OCI-LY7 (cell line): ENCODE data around the gene FGF7. TPM values are rescaled to one million over a fixed set of nuclear protein-coding genes. Genes with fewer than 3 reads are reported as not detected.

Experiments
- BruUV-seq: library from RNA; stranded (reverse); fragments of 400-500 nt; replicated peaks from 2 replicates; lab custom pipeline; 2021; lab: Mats Ljungman, UMichigan
- CTCF ChIA-PET: fragments of 300-600 bp; sonication (Branson Sonifier 250); formaldehyde crosslinking; loops from one replicate; lab custom pipeline; 2022; ENCODE audit warnings: antibody characterized with exemption; ENCODE audit not compliant: unreplicated experiment; lab: Charles Lee
- POLR2A ChIA-PET: fragments of 300-600 bp; sonication (Branson Sonifier 250); formaldehyde crosslinking; loops from one replicate; lab custom pipeline; 2022; ENCODE audit warnings: antibody characterized with exemption; lab: Charles Lee
- DNase-seq: peaks from one replicate; pipeline ENCODE4 v3.0.0-alpha.2; 2015; ENCODE audit warnings: low spot score
- H2AFZ ChIP-seq: fragments of 200-600 bp; sonication (generic), shearing (Covaris generic); 2 replicates; pipeline ENCODE4 v1.6.1; 2014; ENCODE audit warnings: mild to moderate bottlenecking, antibody characterized with exemption, low read length, moderate library complexity
- H3K27ac ChIP-seq: fragments of 200-600 bp; sonication (generic); 2 replicates; pipeline ENCODE4 v1.5.1; 2014; ENCODE audit warnings: mixed run types, low read depth, mild to moderate bottlenecking, moderate library complexity, low read length, inconsistent platforms; ENCODE audit not compliant: poor library complexity, severe bottlenecking
- H3K36me3 ChIP-seq: fragments of 200-600 bp; sonication (generic); 2 replicates; pipeline ENCODE4 v1.6.1; 2014; ENCODE audit warnings: mild to moderate bottlenecking, antibody characterized with exemption, low read length, moderate library complexity, mixed read lengths; ENCODE audit not compliant: insufficient read depth
- H3K4me1 ChIP-seq: fragments of 200-600 bp; sonication (generic); 2 replicates; pipeline ENCODE4 v1.5.1; 2014; ENCODE audit warnings: mild to moderate bottlenecking, low read length; ENCODE audit not compliant: insufficient read depth, poor library complexity, severe bottlenecking
- H3K4me2 ChIP-seq: fragments of 200-600 bp; sonication (generic); 2 replicates; pipeline ENCODE4 v1.6.1; 2014; ENCODE audit warnings: mild to moderate bottlenecking, low read length
- H3K4me3 ChIP-seq: fragments of 200-600 bp; sonication (generic); 2 replicates; pipeline ENCODE4 v1.5.1; 2014; ENCODE audit warnings: mild to moderate bottlenecking, low read depth, low read length; ENCODE audit not compliant: poor library complexity, severe bottlenecking
- H3K79me2 ChIP-seq: fragments of 200-600 bp; sonication (generic); 2 replicates; pipeline ENCODE4 v1.6.1; 2016; ENCODE audit warnings: low read depth, mild to moderate bottlenecking, low read length, moderate library complexity, mixed read lengths; ENCODE audit not compliant: insufficient read depth
- H3K9me2 ChIP-seq: fragments of 200-600 bp; sonication (generic); 2 replicates; pipeline ENCODE4 v1.6.1; 2016; ENCODE audit warnings: mild to moderate bottlenecking, low read length, mixed read lengths; ENCODE audit not compliant: insufficient read depth
- H3K9me3 ChIP-seq: fragments of 200-600 bp; sonication (generic); 2 replicates; pipeline ENCODE4 v1.6.1; 2014; ENCODE audit warnings: mild to moderate bottlenecking, mixed run types, low read length, mixed read lengths
- H4K20me1 ChIP-seq: fragments of 200-600 bp; sonication (generic); 2 replicates; pipeline ENCODE4 v1.6.1; 2014; ENCODE audit warnings: mild to moderate bottlenecking, antibody characterized with exemption, low read length, moderate library complexity, mixed read lengths; ENCODE audit not compliant: insufficient read depth
- EZH2phosphoT487 ChIP-seq: fragments of 200-600 bp; sonication (generic); IDR thresholded peaks from 2 replicates; pipeline ENCODE4 v1.6.1; 2018; ENCODE audit warnings: low read depth, borderline replicate concordance, mild to moderate bottlenecking, mixed run types, antibody characterized with exemption, low read length, moderate library complexity, mixed read lengths
- intact Hi-C: fragments of 100-400 bp; cut with micrococcal nuclease; formaldehyde crosslinking; loops from one replicate; pipeline ENCODE4 v1.10.0; 2022; ENCODE audit not compliant: unreplicated experiment
- total RNA-seq, 2 experiments: library from RNA; depleted of rRNA in 1 of 2; stranded (reverse); fragments of >200 nt in 1 of 2; shearing (Covaris generic) in 1 of 2; gene quantifications; 2 replicates each; pipeline ENCODE4 v1.2.3, GENCODE V29; 2014 to 2022
- TF ChIP-seq, protein P1 (sequence below): fragments of 200-600 bp; sonication (generic); conservative IDR thresholded peaks from 2 replicates; pipeline ENCODE4 v1.5.1; 2014; ENCODE audit warnings: mild to moderate bottlenecking, antibody characterized with exemption, low read length, moderate library complexity, mixed read lengths

Gene FGF7
- total RNA-seq, 2 experiments from 2014 or later = not detected

DNA sequence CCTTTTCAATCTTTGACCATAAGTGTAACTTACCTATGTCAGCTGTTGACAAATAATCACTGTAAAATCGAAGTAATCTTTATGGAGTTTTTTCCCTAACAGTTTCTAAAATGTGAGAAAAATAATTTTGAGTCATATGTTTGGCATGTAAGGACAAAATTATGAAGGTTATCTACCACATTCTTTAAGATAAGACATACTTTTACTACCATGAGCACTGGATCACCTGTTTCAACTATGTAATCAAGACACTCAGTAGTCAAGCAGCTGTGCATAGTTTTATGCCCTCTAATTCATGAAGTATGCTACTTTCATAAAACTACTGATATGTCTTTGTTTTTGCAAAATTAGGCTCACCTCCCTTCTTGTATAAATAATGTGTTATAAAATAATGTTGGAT, 12.1 kb downstream of the FGF7 start:
- no peak overlapping the region for H3K4me3 ChIP-seq
- ChIA-PET CTCF (no interaction called here), POLR2A (no interaction called here)
- intact Hi-C loops = no loop called here
- DNase-seq = no peak
- no peaks in the 10 kb centered on the region for H3K9me3 ChIP-seq
- H4K20me1 ChIP-seq = no peaks in the 10 kb centered on the region
- TF ChIP-seq EZH2phosphoT487 = no peak
- no peak overlapping the region for H3K4me2 ChIP-seq
- BruUV-seq = no TSS peak
- H3K9me2 ChIP-seq = no peaks in the 10 kb centered on the region
- H3K4me1 ChIP-seq = no peaks in the 10 kb centered on the region
- H3K79me2 ChIP-seq = no peaks in the 10 kb centered on the region
- no peak overlapping the region for H2AFZ ChIP-seq
- H3K36me3 ChIP-seq = no peaks in the 10 kb centered on the region
- H3K27ac ChIP-seq = no peak overlapping the region

DNA sequence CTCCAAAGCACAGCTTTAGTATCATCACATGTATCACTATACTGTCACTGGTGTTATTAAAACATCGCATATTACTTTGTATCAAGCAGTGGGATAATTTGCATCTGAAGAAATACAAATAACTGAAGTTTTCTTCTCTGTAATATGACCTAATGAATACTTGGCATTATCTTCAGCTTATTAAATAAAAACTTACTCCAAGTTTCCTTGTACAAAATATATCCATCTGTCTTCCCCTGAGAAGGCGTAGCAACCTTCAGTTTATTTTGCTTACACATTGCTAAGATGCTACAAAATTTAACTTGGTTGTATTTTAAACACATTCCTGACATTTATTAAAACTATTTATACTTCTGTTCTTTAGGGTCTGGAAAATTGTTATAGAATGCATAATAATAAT, 13.7 kb downstream of the FGF7 start:
- H4K20me1 ChIP-seq = no peaks in the 10 kb centered on the region
- POLR2A ChIA-PET = no interaction called here
- no peaks in the 10 kb centered on the region for H3K4me1 ChIP-seq
- no peak overlapping the region for H2AFZ ChIP-seq
- intact Hi-C loops = no loop called here
- DNase-seq = no peak
- BruUV-seq = no TSS peak
- TF ChIP-seq, protein P1, sequence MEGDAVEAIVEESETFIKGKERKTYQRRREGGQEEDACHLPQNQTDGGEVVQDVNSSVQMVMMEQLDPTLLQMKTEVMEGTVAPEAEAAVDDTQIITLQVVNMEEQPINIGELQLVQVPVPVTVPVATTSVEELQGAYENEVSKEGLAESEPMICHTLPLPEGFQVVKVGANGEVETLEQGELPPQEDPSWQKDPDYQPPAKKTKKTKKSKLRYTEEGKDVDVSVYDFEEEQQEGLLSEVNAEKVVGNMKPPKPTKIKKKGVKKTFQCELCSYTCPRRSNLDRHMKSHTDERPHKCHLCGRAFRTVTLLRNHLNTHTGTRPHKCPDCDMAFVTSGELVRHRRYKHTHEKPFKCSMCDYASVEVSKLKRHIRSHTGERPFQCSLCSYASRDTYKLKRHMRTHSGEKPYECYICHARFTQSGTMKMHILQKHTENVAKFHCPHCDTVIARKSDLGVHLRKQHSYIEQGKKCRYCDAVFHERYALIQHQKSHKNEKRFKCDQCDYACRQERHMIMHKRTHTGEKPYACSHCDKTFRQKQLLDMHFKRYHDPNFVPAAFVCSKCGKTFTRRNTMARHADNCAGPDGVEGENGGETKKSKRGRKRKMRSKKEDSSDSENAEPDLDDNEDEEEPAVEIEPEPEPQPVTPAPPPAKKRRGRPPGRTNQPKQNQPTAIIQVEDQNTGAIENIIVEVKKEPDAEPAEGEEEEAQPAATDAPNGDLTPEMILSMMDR = no peak
- no peak for TF ChIP-seq EZH2phosphoT487
- H3K27ac ChIP-seq = no peak overlapping the region
- no peaks in the 10 kb centered on the region for H3K9me2 ChIP-seq
- no peaks in the 10 kb centered on the region for H3K36me3 ChIP-seq
- H3K4me3 ChIP-seq = no peak overlapping the region
- no peak overlapping the region for H3K4me2 ChIP-seq
- H3K9me3 ChIP-seq = no peaks in the 10 kb centered on the region
- H3K79me2 ChIP-seq = no peaks in the 10 kb centered on the region
- CTCF ChIA-PET = no interaction called here

DNA sequence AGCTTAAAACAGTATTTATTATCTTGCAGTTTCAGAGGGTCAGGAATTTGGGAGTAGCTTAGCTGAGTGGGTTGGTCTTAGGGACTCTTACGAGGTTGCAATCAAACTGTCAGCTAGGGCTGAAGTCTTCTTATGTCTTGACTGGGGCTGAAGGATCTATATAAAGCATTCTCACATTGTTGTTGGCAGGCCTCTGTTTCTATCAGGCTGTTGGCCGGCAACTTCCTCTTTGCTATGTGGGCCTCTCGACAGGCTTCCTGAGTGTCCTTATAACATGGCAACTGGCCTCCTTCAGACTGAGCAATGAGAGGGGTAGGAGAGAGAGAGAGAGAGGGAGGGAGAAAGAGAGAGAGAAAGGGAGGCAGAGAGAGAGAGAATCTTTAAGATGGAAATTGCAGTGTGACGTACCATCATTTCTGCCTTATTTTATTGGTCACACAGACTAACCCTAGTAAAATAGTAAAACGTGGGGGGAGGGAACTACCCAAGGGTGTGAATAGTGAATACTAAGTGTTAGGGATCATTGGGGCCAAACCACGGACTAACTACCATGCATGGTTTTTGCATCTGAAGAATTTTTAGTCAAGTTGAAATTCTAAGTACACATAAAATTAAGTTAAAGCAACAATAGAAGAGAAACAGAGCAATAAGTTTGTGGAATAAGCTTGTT, 16.1 kb downstream of the FGF7 start:
- H4K20me1 ChIP-seq = no peaks in the 10 kb centered on the region
- no peak overlapping the region for H3K27ac ChIP-seq
- no TSS peak for BruUV-seq
- no peak overlapping the region for H3K4me3 ChIP-seq
- intact Hi-C loops = no loop called here
- H2AFZ ChIP-seq = peak overlapping the region; percentile 43
- POLR2A ChIA-PET = no interaction called here
- CTCF ChIA-PET = no interaction called here
- peak; percentile 20 for DNase-seq
- no peaks in the 10 kb centered on the region for H3K36me3 ChIP-seq
- H3K9me2 ChIP-seq = no peaks in the 10 kb centered on the region
- H3K9me3 ChIP-seq = no peaks in the 10 kb centered on the region
- TF ChIP-seq, protein P1 = no peak
- TF ChIP-seq EZH2phosphoT487 = no peak
- H3K4me1 ChIP-seq = no peaks in the 10 kb centered on the region
- no peaks in the 10 kb centered on the region for H3K79me2 ChIP-seq
- peak overlapping the region; percentile 20; the same call in 1 of the 2 replicates for H3K4me2 ChIP-seq
